IPS-15b (cell line): ENCODE measurements around the gene ALDH16A1.

Source experiments
- H3K27me3 ChIP-seq: one replicate; pipeline ENCODE4 v1.6.1; 2013; ENCODE audit warnings: low read length; ENCODE audit not compliant: control insufficient read depth, insufficient read depth
- H3K36me3 ChIP-seq: one replicate; pipeline ENCODE4 v1.6.1; 2013; ENCODE audit warnings: low read length; ENCODE audit not compliant: control insufficient read depth, insufficient read depth
- H3K4me1 ChIP-seq: one replicate; pipeline ENCODE4 v1.6.1; 2013; ENCODE audit warnings: mild to moderate bottlenecking, low read length; ENCODE audit not compliant: control insufficient read depth, insufficient read depth
- H3K4me3 ChIP-seq: one replicate; pipeline ENCODE4 v1.5.1; 2013; ENCODE audit warnings: low read depth, low read length
- H3K9ac ChIP-seq: one replicate; pipeline ENCODE4 v1.6.1; 2013; ENCODE audit warnings: low read depth, mild to moderate bottlenecking, low read length
- H3K9me3 ChIP-seq: one replicate; pipeline ENCODE4 v1.6.1; 2013; ENCODE audit warnings: mild to moderate bottlenecking, low read length; ENCODE audit not compliant: control insufficient read depth, insufficient read depth

The ALDH16A1 gene

GRCh38 chr19:49473868-49474541 lies 21.0 kb downstream of the ALDH16A1 start, which contains the start of gene FLT3LG:
TSS of gene FLT3LG (plus strand) at chr19:49474215. CDS start at chr19:49474640, 425 bp downstream.
- H3K4me1 ChIP-seq: peaks cover 3% of the 10 kb centered on the region
- no peaks in the 10 kb centered on the region for H3K9me3 ChIP-seq
- peaks cover 7% of the 10 kb centered on the region for H3K27me3 ChIP-seq
- no peak within 1 kb of the TSS for H3K9ac ChIP-seq
- peak within 1 kb of the TSS; percentile 58 for H3K4me3 ChIP-seq
- peaks cover 2% of the 10 kb centered on the region for H3K36me3 ChIP-seq

GRCh38 chr19:49474542-49474924 lies 21.5 kb downstream of the ALDH16A1 start:
- H3K9me3 ChIP-seq: no peaks in the 10 kb centered on the region
- H3K27me3 ChIP-seq: peaks cover 7% of the 10 kb centered on the region
- H3K4me3 ChIP-seq: peak overlapping the region; percentile 58
- peaks cover 2% of the 10 kb centered on the region for H3K36me3 ChIP-seq
- no peak overlapping the region for H3K9ac ChIP-seq
- H3K4me1 ChIP-seq: peaks cover 3% of the 10 kb centered on the region

GRCh38 chr19:49475191-49475917 lies 22.3 kb downstream of the ALDH16A1 start:
- H3K4me1 ChIP-seq: peaks cover 3% of the 10 kb centered on the region
- H3K9me3 ChIP-seq: no peaks in the 10 kb centered on the region
- no peak overlapping the region for H3K9ac ChIP-seq
- H3K36me3 ChIP-seq: peaks cover 2% of the 10 kb centered on the region
- H3K4me3 ChIP-seq: no peak overlapping the region
- H3K27me3 ChIP-seq: peaks cover 7% of the 10 kb centered on the region

DNA sequence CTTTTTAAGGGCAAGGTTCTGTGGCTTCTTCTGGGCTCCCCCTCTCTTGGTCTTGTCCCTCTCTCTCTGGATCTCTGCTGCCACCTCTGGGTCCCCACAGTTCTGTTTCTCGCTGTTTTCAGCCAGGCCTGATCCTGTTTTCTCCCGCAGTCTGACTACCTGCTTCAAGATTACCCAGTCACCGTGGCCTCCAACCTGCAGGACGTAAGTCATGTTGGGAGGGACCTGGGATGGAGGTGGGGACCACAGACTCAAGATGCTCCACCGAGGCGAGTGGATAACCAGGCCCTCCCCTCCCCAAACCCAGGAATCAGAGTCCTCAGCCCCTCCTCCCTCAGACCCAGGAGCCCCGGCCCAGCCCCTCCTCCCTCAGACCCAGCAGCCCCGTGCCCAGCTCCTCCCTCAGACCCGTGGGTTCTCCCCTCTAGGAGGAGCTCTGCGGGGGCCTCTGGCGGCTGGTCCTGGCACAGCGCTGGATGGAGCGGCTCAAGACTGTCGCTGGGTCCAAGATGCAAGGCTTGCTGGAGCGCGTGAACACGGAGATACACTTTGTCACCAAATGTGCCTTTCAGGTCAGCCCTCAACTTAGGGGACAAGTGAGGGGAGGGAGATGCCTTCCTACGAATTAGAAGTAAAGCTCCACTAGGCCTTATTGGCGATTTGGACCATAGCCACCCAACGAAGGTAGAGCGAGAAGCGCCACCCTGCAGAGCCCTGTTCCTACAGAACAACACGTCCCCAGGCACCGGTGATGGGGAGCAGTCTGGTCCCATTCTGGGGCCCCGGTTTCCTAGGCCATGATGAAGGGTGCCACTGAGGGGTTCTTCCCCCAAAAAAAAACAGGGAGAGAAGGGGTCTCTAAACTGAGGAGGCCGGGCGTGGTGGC lies 23.2 kb downstream of the ALDH16A1 start:
- Histone ChIP-seq H3K9me3 (no peaks in the 10 kb centered on the region), H3K36me3 (no peaks in the 10 kb centered on the region), H3K4me3 (peak overlapping the region; percentile 43), H3K27me3 (peaks cover 7% of the 10 kb centered on the region), H3K4me1 (peaks cover 3% of the 10 kb centered on the region), H3K9ac (no peak overlapping the region)

- no peaks in the 10 kb centered on the region for H3K9me3 ChIP-seq
- H3K9ac ChIP-seq: no peak overlapping the region
- no peaks in the 10 kb centered on the region for H3K36me3 ChIP-seq
- H3K27me3 ChIP-seq: peaks cover 1% of the 10 kb centered on the region
- H3K4me3 ChIP-seq: no peak overlapping the region
- H3K4me1 ChIP-seq: no peaks in the 10 kb centered on the region
These were observed 27.1 kb downstream of the ALDH16A1 start for GRCh38 chr19:49479975-49480628.

DNA sequence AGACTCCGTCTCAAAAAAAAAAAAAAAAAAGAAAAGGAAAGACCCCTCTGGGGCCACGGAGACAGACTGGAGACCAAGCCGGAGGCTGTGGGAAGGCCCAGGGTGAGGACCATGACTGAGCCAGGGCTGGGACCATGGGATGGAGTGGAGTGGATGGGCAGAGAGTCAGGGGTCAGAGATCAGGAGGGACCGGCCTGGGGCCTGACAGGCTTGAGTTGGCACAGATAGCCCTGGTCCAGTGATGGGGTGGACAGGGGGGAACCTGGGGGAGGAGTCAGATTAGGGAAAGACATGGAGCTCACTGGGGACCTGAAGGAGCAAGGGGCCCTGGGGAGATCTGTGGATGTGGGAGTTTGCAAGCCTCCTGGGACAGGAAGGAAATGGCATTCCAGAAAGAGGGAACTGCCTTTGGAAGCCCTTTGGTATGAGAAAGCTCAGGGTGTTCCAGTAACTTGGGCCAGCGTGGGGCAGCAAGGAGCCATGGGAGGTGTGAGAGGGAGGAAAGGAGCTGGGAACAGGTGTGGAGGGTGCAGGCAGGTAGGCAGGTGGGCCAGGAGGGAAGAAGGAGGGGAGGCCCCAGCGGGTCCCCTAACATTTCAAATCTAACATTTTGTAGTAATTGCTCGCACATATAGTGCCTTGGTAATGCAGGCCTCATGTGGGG lies 28.1 kb downstream of the ALDH16A1 start:
- Histone ChIP-seq H3K4me1 (no peaks in the 10 kb centered on the region), H3K9ac (no peak overlapping the region), H3K4me3 (no peak overlapping the region), H3K27me3 (no peaks in the 10 kb centered on the region), H3K36me3 (no peaks in the 10 kb centered on the region), H3K9me3 (no peaks in the 10 kb centered on the region)

DNA sequence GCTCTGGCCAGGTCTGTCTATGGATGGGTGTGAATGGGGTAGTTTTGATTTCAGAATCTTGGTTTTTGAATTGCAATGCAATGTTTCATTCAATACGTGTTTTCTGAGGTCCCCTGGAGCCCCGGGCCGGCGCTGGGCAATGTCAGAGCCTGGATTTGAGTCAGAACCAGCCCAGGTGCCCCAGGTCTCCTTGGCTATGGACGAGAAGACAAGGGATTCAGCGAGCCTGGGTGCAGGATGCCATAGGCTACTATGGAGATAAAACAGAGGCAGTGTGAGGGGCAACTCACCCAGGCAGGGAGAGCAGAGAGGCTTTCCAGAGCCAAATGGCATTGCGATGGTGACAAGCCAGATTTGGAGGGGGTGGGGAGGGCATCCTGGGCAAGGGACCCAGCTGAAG lies 33.2 kb downstream of the ALDH16A1 start:
- H3K36me3 ChIP-seq: peaks cover 36% of the 10 kb centered on the region
- peaks cover 3% of the 10 kb centered on the region for H3K4me1 ChIP-seq
- H3K9me3 ChIP-seq: no peaks in the 10 kb centered on the region
- no peaks in the 10 kb centered on the region for H3K27me3 ChIP-seq
- H3K4me3 ChIP-seq: no peak overlapping the region
- H3K9ac ChIP-seq: no peak overlapping the region

- Histone ChIP-seq H3K4me1 (peaks cover 3% of the 10 kb centered on the region), H3K36me3 (peaks cover 42% of the 10 kb centered on the region), H3K27me3 (no peaks in the 10 kb centered on the region), H3K9me3 (no peaks in the 10 kb centered on the region), H3K4me3 (peak overlapping the region; percentile 18), H3K9ac (no peak overlapping the region)
These were observed 33.8 kb downstream of the ALDH16A1 start for GRCh38 chr19:49486710-49487276.

- Histone ChIP-seq H3K27me3 (no peaks in the 10 kb centered on the region), H3K36me3 (peaks cover 45% of the 10 kb centered on the region), H3K9ac (peak within 1 kb of the TSS; percentile 100), H3K9me3 (no peaks in the 10 kb centered on the region), H3K4me3 (peak within 1 kb of the TSS; percentile 100), H3K4me1 (peaks cover 3% of the 10 kb centered on the region)
These were observed 34.4 kb downstream of the ALDH16A1 start, which contains the start of gene RPL13A for GRCh38 chr19:49487277-49488045. TSS of gene RPL13A (plus strand) at chr19:49487608. CDS start at chr19:49487630, 22 bp downstream.
